Measurements from ENCODE around the gene DCAF5.

DCAF5 gene

DNA sequence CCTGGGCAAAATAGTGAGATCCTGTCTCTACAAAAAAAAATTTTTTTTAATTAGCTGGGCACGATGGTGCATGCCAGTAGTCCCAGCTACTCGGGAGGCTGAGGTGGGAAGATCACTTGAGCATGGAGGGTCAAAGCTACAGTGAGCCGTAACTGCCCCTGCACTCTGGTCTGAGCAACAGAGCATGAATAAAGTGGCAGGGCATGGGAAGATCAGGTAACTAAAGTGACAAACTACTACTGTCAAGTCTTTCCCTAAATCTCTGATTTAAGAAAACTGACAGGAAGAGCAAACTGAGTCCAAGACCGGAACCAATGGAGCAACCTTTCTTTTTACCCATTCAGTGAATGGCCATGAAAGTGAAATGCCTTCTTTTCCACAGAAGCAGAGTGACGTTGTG, 10.8 kb downstream of the DCAF5 start:
- no peak for DNase-seq (ENCODE audit: low read depth)

GRCh38 chr14:69141550-69141949, 11.4 kb downstream of the DCAF5 start:
- no peak for DNase-seq (ENCODE audit: low read depth)

GRCh38 chr14:69139743-69140142, 13.2 kb downstream of the DCAF5 start:
- no peak for DNase-seq (ENCODE audit: low read depth)

- DNase-seq (ENCODE audit: low read depth), result no peak
Observed at GRCh38 chr14:69137843-69138535, 14.9 kb downstream of the DCAF5 start.

- DNase-seq (ENCODE audit: low read depth), result no peak
Observed at GRCh38 chr14:69137416-69137815, 15.5 kb downstream of the DCAF5 start.

DNA sequence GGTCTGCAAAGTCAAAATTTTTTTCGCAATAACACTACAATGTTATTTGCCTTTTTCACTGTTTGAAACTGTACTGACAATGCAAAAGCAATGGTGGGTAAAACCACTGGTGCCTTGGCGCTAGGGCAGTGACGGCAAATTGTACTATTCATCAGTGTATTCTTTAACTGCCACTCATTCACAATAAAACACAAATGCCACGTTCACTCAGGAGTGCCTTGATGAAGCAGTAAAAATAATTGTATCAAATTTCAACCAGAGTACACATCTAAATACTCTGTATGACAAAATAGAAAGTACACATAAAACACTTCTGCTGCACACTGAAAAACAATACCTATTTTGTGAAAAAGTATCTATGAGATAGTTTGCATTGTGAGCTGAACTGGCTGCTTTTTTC, 17.8 kb downstream of the DCAF5 start:
- no peak for DNase-seq (ENCODE audit: low read depth)

GRCh38 chr14:69133206-69134125, 19.5 kb downstream of the DCAF5 start:
- no peak for DNase-seq (ENCODE audit: low read depth)

DNA sequence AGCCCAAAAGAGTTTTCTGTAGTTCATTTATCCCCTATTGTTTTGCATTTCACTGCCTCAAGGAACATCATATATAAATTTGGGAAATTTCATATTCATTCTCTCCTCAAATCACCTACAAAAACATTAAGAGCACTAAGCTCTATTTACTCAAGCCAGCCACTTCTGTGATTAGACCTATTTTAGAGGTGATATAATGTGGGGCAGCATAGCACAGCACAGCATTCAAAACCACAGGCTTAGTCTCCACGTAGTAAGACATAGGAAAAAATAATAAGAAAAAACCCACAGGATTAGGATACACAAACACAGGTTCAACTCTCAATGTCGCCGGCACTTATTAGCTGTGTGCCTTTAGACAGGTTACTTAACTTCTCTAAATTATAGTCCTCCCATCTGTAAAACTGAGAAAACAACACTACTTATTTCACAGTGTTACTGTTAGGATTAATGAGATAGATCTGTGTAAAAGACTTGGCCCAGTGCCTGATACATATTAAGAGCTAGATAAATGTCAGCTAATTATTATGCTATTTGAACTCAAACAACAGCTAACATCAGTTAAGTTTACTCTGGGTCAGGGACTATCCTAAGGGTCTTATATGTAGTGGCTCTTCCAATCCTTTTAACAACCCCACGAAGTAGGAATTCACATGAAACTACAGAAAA, 20.3 kb downstream of the DCAF5 start:
- DNase-seq (ENCODE audit: low read depth), result no peak

DNA sequence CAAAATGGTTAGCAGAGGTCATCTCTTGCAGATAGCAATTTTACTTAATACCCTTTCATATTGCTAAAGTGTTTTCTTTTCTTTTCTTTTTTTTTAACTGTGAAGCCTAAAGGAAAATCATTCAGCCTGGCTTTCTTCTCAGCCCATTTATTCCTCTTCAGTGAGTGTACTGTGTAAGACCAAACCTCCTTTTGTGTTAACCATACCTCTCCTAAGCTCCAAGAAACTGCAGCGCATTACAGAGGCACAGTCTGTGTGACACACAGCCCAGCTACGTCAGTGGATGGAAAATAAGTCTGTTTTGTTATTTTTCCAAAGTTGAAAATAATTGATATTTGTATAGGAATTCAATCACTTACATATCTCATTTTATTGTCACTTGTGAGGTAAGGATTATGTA, 21.7 kb downstream of the DCAF5 start:
- DNase-seq (ENCODE audit: low read depth), result no peak

DNA sequence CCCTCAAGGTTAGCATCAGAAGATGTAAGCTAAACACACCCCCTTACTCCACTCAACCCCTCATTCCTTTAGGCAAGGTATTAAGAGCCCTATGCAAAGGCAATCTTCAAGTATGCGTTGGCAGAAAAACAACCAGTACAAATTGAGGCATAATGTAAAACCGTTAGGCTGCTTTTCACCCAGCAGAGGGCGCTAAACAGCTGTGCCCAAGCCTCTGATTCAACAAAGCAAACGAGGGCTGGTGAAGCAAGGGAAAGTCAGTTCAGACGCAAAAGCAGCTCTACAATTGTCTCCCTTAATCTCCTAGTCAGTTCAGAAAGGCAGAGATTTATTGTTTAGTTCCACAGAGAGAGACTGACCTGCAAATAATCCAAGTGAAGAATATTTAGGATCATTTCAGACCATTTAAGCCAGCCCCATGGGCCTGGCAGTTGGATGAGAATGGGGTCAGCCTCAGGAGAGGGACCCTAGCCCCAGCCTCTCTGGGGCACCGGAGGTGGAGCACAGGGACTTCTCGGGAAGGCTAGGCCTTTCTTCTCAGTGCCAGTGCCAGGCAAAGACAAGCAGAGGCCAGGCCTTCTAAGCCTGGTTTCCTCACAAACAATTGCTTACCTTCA, 23.5 kb downstream of the DCAF5 start:
- no peak for DNase-seq (ENCODE audit: low read depth)

- DNase-seq (ENCODE audit: low read depth), result no peak
Observed at GRCh38 chr14:69118305-69118704, 34.6 kb downstream of the DCAF5 start.

- no peak for DNase-seq (ENCODE audit: low read depth)
Observed at GRCh38 chr14:69117020-69117767, 35.7 kb downstream of the DCAF5 start.

DNA sequence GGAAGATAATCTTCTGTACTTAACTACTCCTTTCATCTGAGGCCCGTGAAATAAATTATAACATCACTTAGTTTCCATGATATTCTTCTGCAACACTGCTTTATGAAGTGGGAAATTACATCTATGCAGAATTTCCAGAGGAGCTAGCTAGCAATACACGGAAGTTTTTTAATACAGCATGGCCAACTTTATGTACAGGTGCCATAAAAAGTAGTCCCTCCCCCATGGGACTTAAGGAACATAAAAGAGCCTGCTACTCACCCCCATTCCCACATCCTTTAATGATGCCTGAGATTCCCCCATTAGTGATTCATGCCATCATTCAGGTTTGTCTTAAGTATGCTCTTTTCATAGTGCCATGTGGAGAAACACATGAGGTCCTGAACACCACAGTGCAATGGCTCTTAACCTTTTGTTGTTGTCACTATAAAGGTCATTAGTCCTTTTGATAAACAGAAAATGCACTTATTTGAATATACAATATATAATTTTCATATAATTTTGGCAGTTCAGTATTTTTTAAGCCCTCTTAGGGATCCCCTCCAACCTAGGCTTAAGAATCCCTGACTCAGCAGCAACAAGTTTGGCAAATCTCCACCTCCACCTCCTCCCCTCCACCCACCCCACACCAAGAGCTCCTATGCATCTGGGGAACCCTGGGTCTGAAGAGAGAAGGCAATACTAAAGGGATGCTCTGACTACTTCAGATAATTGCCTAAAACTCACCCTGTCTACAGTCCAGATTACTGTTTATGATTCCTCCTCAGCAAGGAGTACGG, 37.3 kb downstream of the DCAF5 start:
- DNase-seq (ENCODE audit: low read depth), result no peak

- DNase-seq (ENCODE audit: low read depth), result no peak
Observed at GRCh38 chr14:69114763-69115162, 38.2 kb downstream of the DCAF5 start.

- DNase-seq (ENCODE audit: low read depth), result no peak
Observed at GRCh38 chr14:69108358-69108757, 44.6 kb downstream of the DCAF5 start.

DNA sequence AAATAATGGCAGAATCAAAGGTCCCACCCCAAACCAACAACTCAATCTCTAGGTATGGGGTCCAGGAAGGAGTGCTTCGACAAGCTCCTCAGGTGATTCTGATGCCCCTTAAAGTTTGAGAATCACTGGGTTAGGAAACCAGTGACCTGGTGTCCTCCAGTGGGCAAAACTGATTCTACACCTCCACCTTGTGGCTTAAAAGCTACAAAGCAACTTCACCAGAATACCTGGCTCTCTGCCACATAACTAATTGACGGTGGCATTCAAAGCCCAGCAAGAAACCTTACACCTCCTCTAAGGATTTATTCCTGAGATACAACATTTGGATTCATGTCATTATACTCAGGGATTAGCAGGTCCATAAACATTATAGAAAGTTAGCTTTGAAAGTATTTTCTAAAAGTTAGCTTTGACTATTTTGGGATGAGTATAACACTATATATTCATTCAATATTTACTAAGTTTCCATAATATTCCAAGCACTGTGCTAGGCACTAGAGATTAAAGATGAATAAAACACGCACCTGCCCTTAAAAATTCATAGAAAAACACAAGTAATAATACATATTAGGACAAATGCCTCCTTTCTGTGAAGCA, 45.4 kb downstream of the DCAF5 start:
- no peak for DNase-seq (ENCODE audit: low read depth)

DNA sequence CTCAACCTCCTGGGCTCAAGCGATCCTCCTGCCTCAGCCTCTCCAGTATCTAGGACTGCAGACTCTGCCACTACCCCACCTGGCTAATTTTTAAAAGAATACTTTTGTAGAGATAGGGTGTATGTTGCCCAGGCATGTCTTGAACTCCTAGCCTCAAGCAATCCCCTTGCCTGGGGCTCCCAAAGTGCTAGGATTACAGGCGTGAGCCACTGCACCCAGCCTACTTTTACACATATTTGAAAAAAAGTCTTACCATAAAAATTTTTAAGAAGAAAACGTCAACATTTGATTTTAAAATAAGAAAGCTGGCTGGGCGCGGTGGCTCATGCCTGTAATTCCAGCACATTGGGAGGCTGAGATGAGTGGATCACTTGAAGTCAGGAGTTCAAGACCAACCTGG, 46.5 kb downstream of the DCAF5 start:
- DNase-seq (ENCODE audit: low read depth), result no peak

DNA sequence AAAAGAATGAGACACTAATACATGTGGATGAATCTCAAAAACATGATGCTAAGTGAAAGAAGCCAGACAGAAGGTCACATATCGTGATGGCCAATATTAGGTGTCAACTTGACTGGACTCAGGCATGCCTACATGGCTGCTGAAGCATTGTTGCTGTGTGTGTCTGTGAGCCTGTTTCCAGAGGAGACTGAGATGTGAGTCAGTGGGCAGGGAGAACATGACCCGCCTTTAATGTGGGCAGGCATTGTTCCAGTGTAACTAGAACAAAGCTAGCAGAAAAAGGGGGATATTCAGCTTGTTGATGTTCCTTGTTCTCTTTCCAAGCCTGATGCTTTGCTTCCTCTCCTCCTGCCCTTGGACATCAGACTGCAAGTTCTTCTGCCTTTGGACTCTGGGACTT, 47.6 kb downstream of the DCAF5 start:
- no peak for DNase-seq (ENCODE audit: low read depth)

GRCh38 chr14:69101331-69101826, 51.5 kb downstream of the DCAF5 start:
- no peak for DNase-seq (ENCODE audit: low read depth)

- no peak for DNase-seq (ENCODE audit: low read depth)
Observed at GRCh38 chr14:69097974-69098373, 54.9 kb downstream of the DCAF5 start.
